Measurements from ENCODE around the gene ATP13A1. TPM values are rescaled to one million over a fixed set of nuclear protein-coding genes. Genes with fewer than 3 reads are reported as not detected.

The ATP13A1 gene
- total and polyA plus RNA-seq, 2 of the 8 experiments (the other 6 are each of a cell fraction or from before 2014, with no cell fraction given): 33.0 to 64.2 TPM

GRCh38 chr19:19661141-19661674 is 2.3 kb downstream of the ATP13A1 start (continued):
- TF ChIP-seq CBX8 (IDR thresholded peaks at IDR 0.05; ENCODE audit: borderline replicate concordance, low read depth, low read length): no peak
- no peak for TF ChIP-seq BCL11A (IDR thresholded peaks at IDR 0.05; ENCODE audit: low read depth in 2 of 2, low read length in 2 of 2)
- no peak for TF ChIP-seq BRCA1 (IDR thresholded peaks at IDR 0.05; ENCODE audit: low read depth, low read length)
- TF ChIP-seq MAFK (IDR thresholded peaks at IDR 0.05; ENCODE audit: low read depth, low read length): no peak
- no peak for TF ChIP-seq JUND (IDR thresholded peaks at IDR 0.05; ENCODE audit: low read length)
- TF ChIP-seq POU5F1 (IDR thresholded peaks at IDR 0.05; ENCODE audit: low read depth, low read length): no peak
- TF ChIP-seq NRF1 (IDR thresholded peaks at IDR 0.05; ENCODE audit: low read depth, low read length): no peak
- no peak for TF ChIP-seq SUZ12 (IDR thresholded peaks at IDR 0.05; ENCODE audit: low read length)
